ENCODE measurements around the gene LDLRAD3.

DNA sequence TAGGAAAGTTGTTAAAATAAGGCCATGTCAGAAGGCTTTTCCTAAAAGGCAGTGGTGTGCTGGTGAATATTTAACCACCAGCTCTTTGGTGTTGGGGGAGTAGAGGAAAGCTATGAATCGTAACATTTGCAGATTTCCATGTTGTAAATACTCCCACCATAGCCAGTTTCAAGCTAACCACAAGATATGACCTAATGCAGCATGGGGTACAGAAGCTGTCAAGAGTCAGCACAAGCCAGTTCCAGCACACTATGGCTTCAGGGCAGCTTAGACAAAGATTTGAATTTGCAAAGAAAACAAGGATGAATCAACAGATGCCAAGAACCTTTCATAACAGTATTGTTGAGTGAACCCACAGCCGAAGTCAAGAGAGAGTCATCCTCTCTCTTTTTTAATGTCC is 305.4 kb downstream of the LDLRAD3 start:
- no peak for TF ChIP-seq CTCF (IDR thresholded peaks at IDR 0.05)
- TF ChIP-seq POLR2A (IDR thresholded peaks at IDR 0.05) = no peak
- no peak for TF ChIP-seq POLR2AphosphoS5 (IDR thresholded peaks at IDR 0.05)
- TF ChIP-seq EP300 (IDR thresholded peaks at IDR 0.05; ENCODE audit: low read depth) = no peak
